Measurements from ENCODE around the gene LSM7. TPM values are rescaled to one million over a fixed set of nuclear protein-coding genes. Genes with fewer than 3 reads are reported as not detected.

The LSM7 gene
- total RNA-seq, 4 donors from 2014 or later = 51.8 to 186 (median 142) TPM

- Histone ChIP-seq H3K27me3 (no peaks in the 10 kb centered on the region), H3K4me1 (no peaks in the 10 kb centered on the region), H3K9me3 (peaks cover 0 to 3% of the 10 kb centered on the region in 2 donors), H3K27ac (no peak overlapping the region), H3K4me3 (no peak overlapping the region), H3K36me3 (no peaks in the 10 kb centered on the region)
- intact Hi-C loops (cut with DNase I; ENCODE audit: low total_unique reads) = no loop called here
- DNase-seq = no peak
- TF ChIP-seq CTCF (IDR thresholded peaks at IDR 0.05) = no peak
- no peak for TF ChIP-seq POLR2A (IDR thresholded peaks at IDR 0.05)
Observed at GRCh38 chr19:2318923-2319322, 9.5 kb downstream of the LSM7 start.

GRCh38 chr19:2317756-2318155, 10.6 kb downstream of the LSM7 start:
- DNase-seq = no peak
- intact Hi-C loops (cut with DNase I; ENCODE audit: low total_unique reads) = no loop called here
- Histone ChIP-seq H3K4me3 (no peak overlapping the region), H3K36me3 (no peaks in the 10 kb centered on the region), H3K27ac (no peak overlapping the region), H3K9me3 (peaks cover 0 to 3% of the 10 kb centered on the region in 2 donors), H3K27me3 (peaks cover 0 to 5% of the 10 kb centered on the region in 2 donors), H3K4me1 (no peaks in the 10 kb centered on the region)
- no peak for TF ChIP-seq POLR2A (IDR thresholded peaks at IDR 0.05)
- no peak for TF ChIP-seq CTCF (IDR thresholded peaks at IDR 0.05)

- H3K9me3 ChIP-seq = peaks cover 0 to 3% of the 10 kb centered on the region in 2 donors
- no peak overlapping the region for H3K4me3 ChIP-seq
- no peak for DNase-seq
- intact Hi-C loops (cut with DNase I; ENCODE audit: low total_unique reads) = no loop called here
- H3K27ac ChIP-seq = no peak overlapping the region
- H3K36me3 ChIP-seq = no peaks in the 10 kb centered on the region
- peaks cover 0 to 10% of the 10 kb centered on the region in 2 donors for H3K27me3 ChIP-seq
- H3K4me1 ChIP-seq = no peaks in the 10 kb centered on the region
- TF ChIP-seq POLR2A (IDR thresholded peaks at IDR 0.05) (no peak), CTCF (IDR thresholded peaks at IDR 0.05) (no peak)
Observed at GRCh38 chr19:2317300-2317699, 11.1 kb downstream of the LSM7 start.

- DNase-seq = no peak
- Histone ChIP-seq H3K4me1 (no peaks in the 10 kb centered on the region), H3K9me3 (peaks cover 0 to 3% of the 10 kb centered on the region in 2 donors), H3K4me3 (no peak overlapping the region), H3K27me3 (peaks cover 0 to 11% of the 10 kb centered on the region in 2 donors), H3K27ac (no peak overlapping the region), H3K36me3 (no peaks in the 10 kb centered on the region)
- intact Hi-C loops (cut with DNase I; ENCODE audit: low total_unique reads) = no loop called here
- TF ChIP-seq CTCF (IDR thresholded peaks at IDR 0.05) (peak in 3 of 4 experiments; percentile 35 to 59 (median 55)), POLR2A (IDR thresholded peaks at IDR 0.05) (no peak)
Observed at GRCh38 chr19:2315818-2316353, 12.5 kb downstream of the LSM7 start.

- TF ChIP-seq POLR2A (IDR thresholded peaks at IDR 0.05) (no peak), CTCF (IDR thresholded peaks at IDR 0.05) (no peak)
Observed at GRCh38 chr19:2315121-2315817, 13.1 kb downstream of the LSM7 start.

More at GRCh38 chr19:2315121-2315817, 13.1 kb downstream of the LSM7 start:
- H3K4me1 ChIP-seq = no peaks in the 10 kb centered on the region
- DNase-seq = no peak
- intact Hi-C loops (cut with DNase I; ENCODE audit: low total_unique reads) = no loop called here
- no peak overlapping the region for H3K4me3 ChIP-seq
- peaks cover 0 to 3% of the 10 kb centered on the region in 2 donors for H3K9me3 ChIP-seq
- H3K27ac ChIP-seq = no peak overlapping the region
- H3K27me3 ChIP-seq = peaks cover 0 to 11% of the 10 kb centered on the region in 2 donors
- no peaks in the 10 kb centered on the region for H3K36me3 ChIP-seq

Data from uterus (tissue), 4 donors.